Measurements from ENCODE around the gene TBC1D21. TPM values are rescaled to one million over a fixed set of nuclear protein-coding genes. Genes with fewer than 3 reads are reported as not detected.

The TBC1D21 gene
- total RNA-seq, 2 donors from 2014 or later = not detected

- TF ChIP-seq CTCF (IDR thresholded peaks at IDR 0.05) = no peak
- peaks cover 11 to 26% of the 10 kb centered on the region in 2 donors for H3K4me1 ChIP-seq (ENCODE audit: control insufficient read depth in 1 of 2, low read depth in 2 of 2)
- no peak overlapping the region for H3K27ac ChIP-seq
- ATAC-seq (ENCODE audit: insufficient number of reproducible peaks, low FRiP score, low read depth) (no peak), DNase-seq (ENCODE audit: low spot score) (no peak)
- no peaks in the 10 kb centered on the region for H3K36me3 ChIP-seq
- no peaks in the 10 kb centered on the region for H3K9me3 ChIP-seq
- no peaks in the 10 kb centered on the region for H3K27me3 ChIP-seq (replicated peaks; ENCODE audit: insufficient read depth)
- no peak overlapping the region for H3K4me3 ChIP-seq
These were observed 27.9 kb downstream of the TBC1D21 start for GRCh38 chr15:73901126-73901810.

GRCh38 chr15:73902121-73903020 lies 29.0 kb downstream of the TBC1D21 start:
- no peak for ATAC-seq (ENCODE audit: insufficient number of reproducible peaks, low FRiP score, low read depth)
- H3K27me3 ChIP-seq (replicated peaks; ENCODE audit: insufficient read depth) = no peaks in the 10 kb centered on the region
- H3K36me3 ChIP-seq = no peaks in the 10 kb centered on the region
- DNase-seq (ENCODE audit: low spot score) = no peak
- H3K27ac ChIP-seq = no peak overlapping the region
- no peak for TF ChIP-seq CTCF (IDR thresholded peaks at IDR 0.05)
- no peaks in the 10 kb centered on the region for H3K9me3 ChIP-seq
- H3K4me1 ChIP-seq (ENCODE audit: control insufficient read depth in 1 of 2, low read depth in 2 of 2) = peaks cover 11 to 24% of the 10 kb centered on the region in 2 donors
- H3K4me3 ChIP-seq = no peak overlapping the region

GRCh38 chr15:73904026-73904815 lies 30.9 kb downstream of the TBC1D21 start:
- H3K9me3 ChIP-seq = no peaks in the 10 kb centered on the region
- no peaks in the 10 kb centered on the region for H3K27me3 ChIP-seq (replicated peaks; ENCODE audit: insufficient read depth)
- TF ChIP-seq CTCF (IDR thresholded peaks at IDR 0.05) = no peak
- H3K4me3 ChIP-seq = no peak overlapping the region
- H3K4me1 ChIP-seq (ENCODE audit: control insufficient read depth in 1 of 2, low read depth in 2 of 2) = peaks cover 8 to 13% of the 10 kb centered on the region in 2 donors
- H3K27ac ChIP-seq = no peak overlapping the region
- ATAC-seq (ENCODE audit: insufficient number of reproducible peaks, low FRiP score, low read depth) (no peak), DNase-seq (ENCODE audit: low spot score) (no peak)
- no peaks in the 10 kb centered on the region for H3K36me3 ChIP-seq

- no peak overlapping the region for H3K27ac ChIP-seq
- no peak for TF ChIP-seq CTCF (IDR thresholded peaks at IDR 0.05)
- no peak overlapping the region for H3K4me3 ChIP-seq
These were observed 32.0 kb downstream of the TBC1D21 start for GRCh38 chr15:73905225-73905827.

More at GRCh38 chr15:73905225-73905827, 32.0 kb downstream of the TBC1D21 start:
- no peaks in the 10 kb centered on the region for H3K27me3 ChIP-seq (replicated peaks; ENCODE audit: insufficient read depth)
- no peaks in the 10 kb centered on the region for H3K36me3 ChIP-seq
- no peak for DNase-seq (ENCODE audit: low spot score)
- peaks cover 0 to 2% of the 10 kb centered on the region in 2 donors for H3K4me1 ChIP-seq (ENCODE audit: control insufficient read depth in 1 of 2, low read depth in 2 of 2)
- no peaks in the 10 kb centered on the region for H3K9me3 ChIP-seq
- ATAC-seq (ENCODE audit: insufficient number of reproducible peaks, low FRiP score, low read depth) = no peak

Data from thoracic aorta (tissue), 2 donors.